Keratinocyte (primary cell): ENCODE data around the gene CXCR2. TPM values are rescaled to one million over a fixed set of nuclear protein-coding genes. Genes with fewer than 3 reads are reported as not detected.
A peak's percentile ranks its signal among the peaks of the same experiment; 100 is the strongest.

Experiments used
- DNase-seq: peaks from one replicate; pipeline ENCODE4 v3.0.0-alpha.2; 2011; ENCODE audit warnings: low read depth, missing footprints, low spot score
- FAIRE-seq: peaks from 2 replicates; lab custom pipeline; 2011; peaks lifted over from hg19 to GRCh38; lab: Jason Lieb, UNC
- H2AFZ ChIP-seq: 2 replicates; pipeline ENCODE4 v1.6.0; 2012; ENCODE audit warnings: low read length, control low read depth, inconsistent platforms; ENCODE audit not compliant: control insufficient read depth
- H3K27ac ChIP-seq: 2 replicates; pipeline ENCODE4 v1.5.1; 2011; ENCODE audit warnings: low read length; ENCODE audit not compliant: control insufficient read depth, insufficient read depth
- H3K27me3 ChIP-seq: 3 replicates; pipeline ENCODE4 v1.6.0; 2011; ENCODE audit warnings: low read length; ENCODE audit not compliant: control insufficient read depth, insufficient read depth; ENCODE audit errors: extremely low read depth
- H3K36me3 ChIP-seq, 2 experiments: 2 replicates in 1 of 2; 3 replicates in 1 of 2; pipeline ENCODE4 v1.5.1; 2011; ENCODE audit warnings: low read length in 2 of 2, mild to moderate bottlenecking in 1 of 2; ENCODE audit not compliant: control insufficient read depth in 2 of 2, insufficient read depth in 2 of 2; ENCODE audit errors: extremely low read depth in 1 of 2
- H3K4me1 ChIP-seq: 3 replicates; pipeline ENCODE4 v1.5.1; 2011; ENCODE audit warnings: low read length; ENCODE audit not compliant: control insufficient read depth, insufficient read depth; ENCODE audit errors: extremely low read depth
- H3K4me2 ChIP-seq: 3 replicates; pipeline ENCODE4 v1.6.0; 2011; ENCODE audit warnings: low read depth, low read length; ENCODE audit not compliant: control insufficient read depth, insufficient read depth; ENCODE audit errors: extremely low read depth
- H3K4me3 ChIP-seq, 3 experiments: fragments of 200-600 bp in 1 of 3; sonication (generic) in 1 of 3; 2 replicates in 2 of 3; 3 replicates in 1 of 3; pipeline ENCODE4 v1.5.1; 2011 to 2016; ENCODE audit warnings: low read length in 3 of 3, mild to moderate bottlenecking in 3 of 3, control low read depth in 2 of 3, inconsistent platforms in 1 of 3, low read depth in 1 of 3, mixed read lengths in 1 of 3, mixed run types in 1 of 3, moderate library complexity in 1 of 3; ENCODE audit not compliant: control insufficient read depth in 2 of 3, insufficient read depth in 2 of 3; ENCODE audit errors: extremely low read depth in 1 of 3
- H3K79me2 ChIP-seq: 2 replicates; pipeline ENCODE4 v1.6.0; 2012; ENCODE audit warnings: low read length; ENCODE audit not compliant: control insufficient read depth, insufficient read depth
- H3K9ac ChIP-seq: 3 replicates; pipeline ENCODE4 v1.6.0; 2011; ENCODE audit warnings: low read length; ENCODE audit not compliant: control insufficient read depth, insufficient read depth; ENCODE audit errors: extremely low read depth
- H3K9me1 ChIP-seq: 3 replicates; pipeline ENCODE4 v1.6.0; 2011; ENCODE audit warnings: low read length; ENCODE audit not compliant: control insufficient read depth, insufficient read depth; ENCODE audit errors: extremely low read depth
- H3K9me3 ChIP-seq: 2 replicates; pipeline ENCODE4 v1.5.1; 2012; ENCODE audit warnings: low read depth, low read length; ENCODE audit not compliant: control insufficient read depth
- H4K20me1 ChIP-seq: 3 replicates; pipeline ENCODE4 v1.6.0; 2011; ENCODE audit warnings: low read length; ENCODE audit not compliant: control insufficient read depth, insufficient read depth; ENCODE audit errors: extremely low read depth
- EZH2 ChIP-seq: IDR thresholded peaks from one replicate; pipeline ENCODE4 v1.6.1; 2012; ENCODE audit warnings: inconsistent platforms, mild to moderate bottlenecking, low read length, moderate library complexity
- dilution Hi-C: fragments of 300-500 bp; cut with MboI; formaldehyde crosslinking; loops from one replicate; pipeline ENCODE4 v1.7.0; 2020; ENCODE audit warnings: low sequenced_read_pairs; ENCODE audit not compliant: extremely low pct_ligation_motif_present
- polyA plus RNA-seq, 5 experiments: library from polyadenylated mRNA; depleted of rRNA in 3 of 5; stranded (reverse) in 3 of 5; stranded (forward) in 1 of 5; unstranded in 1 of 5; fragments of >200 nt; gene quantifications; 1 replicate in 1 of 5; 2 replicates in 3 of 5; 3 replicates in 1 of 5; pipeline versions ENCODE4 v1.2.1 to v1.2.3, GENCODE V29; 2011 to 2012; ENCODE audit warnings: missing spikeins in 2 of 5, low read depth in 1 of 5, low replicate concordance in 1 of 5
- TF ChIP-seq, protein P1 (sequence below), 3 experiments: IDR thresholded peaks in 1 of 3; conservative IDR thresholded peaks in 1 of 3; optimal IDR thresholded peaks in 1 of 3; 2 replicates in 2 of 3; 3 replicates in 1 of 3; pipeline versions ENCODE3 to v1.5.1; 2011; ENCODE audit warnings: low read length in 3 of 3, mild to moderate bottlenecking in 3 of 3, moderate library complexity in 2 of 3, control low read depth in 1 of 3, inconsistent platforms in 1 of 3; ENCODE audit not compliant: insufficient read depth in 2 of 3; ENCODE audit errors: extremely low read depth in 1 of 3

Gene CXCR2
- polyA plus RNA-seq, 1 donor (not counting 4 experiments of a cell fraction or from before 2014, with no cell fraction given) = 1.4 TPM

DNA sequence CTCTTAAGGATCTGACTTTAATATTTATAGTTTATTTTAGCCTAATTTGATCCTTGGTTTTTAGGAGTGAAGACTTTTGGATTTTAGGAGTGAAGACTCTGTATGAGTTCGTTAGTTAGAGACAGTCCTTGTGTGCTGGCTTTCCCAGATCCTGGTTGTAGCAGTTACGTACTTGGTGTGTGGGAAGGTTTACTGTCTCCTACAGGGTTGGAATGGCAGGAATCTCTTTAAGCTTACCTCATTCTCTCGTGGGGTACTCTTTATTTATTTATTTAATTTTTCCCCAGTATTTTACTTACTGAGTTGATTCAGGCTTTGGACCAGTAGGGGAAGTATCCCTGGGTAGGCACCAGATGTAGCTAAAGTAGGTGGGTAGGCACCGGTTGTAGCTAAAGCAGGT, 1.8 kb upstream of the CXCR2 start:
- DNase-seq = no peak
- no peaks in the 10 kb centered on the region for H3K36me3 ChIP-seq
- no peak overlapping the region for H3K9ac ChIP-seq

GRCh38 chr2:218125095-218125494, 733 bp upstream of the CXCR2 start:
- dilution Hi-C loops = no loop called here
- Histone ChIP-seq H3K9ac (no peak overlapping the region), H3K27me3 (no peaks in the 10 kb centered on the region), H3K79me2 (no peaks in the 10 kb centered on the region), H4K20me1 (no peaks in the 10 kb centered on the region), H3K36me3 (no peaks in the 10 kb centered on the region), H3K9me1 (no peaks in the 10 kb centered on the region), H3K4me3 (no peak overlapping the region), H3K4me2 (peak overlapping the region; percentile 71), H2AFZ (peak overlapping the region; percentile 99), H3K4me1 (peaks cover 31% of the 10 kb centered on the region), H3K27ac (no peak overlapping the region), H3K9me3 (no peaks in the 10 kb centered on the region)
- FAIRE-seq = no peak
- TF ChIP-seq EZH2 = no peak
- TF ChIP-seq, protein P1, sequence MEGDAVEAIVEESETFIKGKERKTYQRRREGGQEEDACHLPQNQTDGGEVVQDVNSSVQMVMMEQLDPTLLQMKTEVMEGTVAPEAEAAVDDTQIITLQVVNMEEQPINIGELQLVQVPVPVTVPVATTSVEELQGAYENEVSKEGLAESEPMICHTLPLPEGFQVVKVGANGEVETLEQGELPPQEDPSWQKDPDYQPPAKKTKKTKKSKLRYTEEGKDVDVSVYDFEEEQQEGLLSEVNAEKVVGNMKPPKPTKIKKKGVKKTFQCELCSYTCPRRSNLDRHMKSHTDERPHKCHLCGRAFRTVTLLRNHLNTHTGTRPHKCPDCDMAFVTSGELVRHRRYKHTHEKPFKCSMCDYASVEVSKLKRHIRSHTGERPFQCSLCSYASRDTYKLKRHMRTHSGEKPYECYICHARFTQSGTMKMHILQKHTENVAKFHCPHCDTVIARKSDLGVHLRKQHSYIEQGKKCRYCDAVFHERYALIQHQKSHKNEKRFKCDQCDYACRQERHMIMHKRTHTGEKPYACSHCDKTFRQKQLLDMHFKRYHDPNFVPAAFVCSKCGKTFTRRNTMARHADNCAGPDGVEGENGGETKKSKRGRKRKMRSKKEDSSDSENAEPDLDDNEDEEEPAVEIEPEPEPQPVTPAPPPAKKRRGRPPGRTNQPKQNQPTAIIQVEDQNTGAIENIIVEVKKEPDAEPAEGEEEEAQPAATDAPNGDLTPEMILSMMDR (optimal IDR thresholded peaks at IDR 0.05 in 1 of 3, IDR thresholded peaks at IDR 0.05 in 1 of 3, conservative IDR thresholded peaks at IDR 0.05 in 1 of 3; ENCODE audit: extremely low read depth in 1 of 3, insufficient read depth in 2 of 3, low read length in 3 of 3) = no peak
- DNase-seq = no peak

More for the DNA sequence above, 1.8 kb upstream of the CXCR2 start:
- no peaks in the 10 kb centered on the region for H3K9me3 ChIP-seq
- no peaks in the 10 kb centered on the region for H3K27me3 ChIP-seq
- H3K4me3 ChIP-seq = no peak overlapping the region
- H2AFZ ChIP-seq = no peak overlapping the region
- TF ChIP-seq, protein P1 (optimal IDR thresholded peaks at IDR 0.05 in 1 of 3, IDR thresholded peaks at IDR 0.05 in 1 of 3, conservative IDR thresholded peaks at IDR 0.05 in 1 of 3; ENCODE audit: extremely low read depth in 1 of 3, insufficient read depth in 2 of 3, low read length in 3 of 3) = no peak
- no peak for TF ChIP-seq EZH2
- no peak overlapping the region for H3K27ac ChIP-seq
- H3K79me2 ChIP-seq = no peaks in the 10 kb centered on the region
- dilution Hi-C loops = no loop called here
- H3K4me2 ChIP-seq = no peak overlapping the region
- no peaks in the 10 kb centered on the region for H4K20me1 ChIP-seq
- H3K9me1 ChIP-seq = no peaks in the 10 kb centered on the region
- no peak for FAIRE-seq
- H3K4me1 ChIP-seq = peaks cover 26% of the 10 kb centered on the region
